HEK293T (cell line): ENCODE measurements around the gene RRP1B.
A peak's percentile ranks its signal among the peaks of the same experiment; 100 is the strongest.

Experiments used
- CTCF ChIA-PET: fragments of 350-600 bp; formaldehyde crosslinking; extraction: SDS; loops from one replicate; lab custom pipeline; 2021; ENCODE audit warnings: antibody characterized with exemption, inconsistent platforms; lab: Yijun Ruan, JAX
- POLR2A ChIA-PET: fragments of 350-600 bp; formaldehyde crosslinking; extraction: SDS; loops from one replicate; lab custom pipeline; 2020; ENCODE audit warnings: antibody characterized with exemption, inconsistent platforms; lab: Yijun Ruan, JAX
- DNase-seq: peaks from one replicate; pipeline ENCODE4 v3.0.0; 2012; ENCODE audit warnings: mixed read lengths; ENCODE audit errors: extremely low spot score
- ARNT ChIP-seq: fragments of 450-650 bp; IDR thresholded peaks from 2 replicates; pipeline ENCODE4 v1.6.1; 2017; ENCODE audit warnings: mild to moderate bottlenecking
- BHLHE40 ChIP-seq: fragments of 450-650 bp; IDR thresholded peaks from 2 replicates; pipeline ENCODE4 v1.6.1; 2016; ENCODE audit warnings: mild to moderate bottlenecking, moderate library complexity, borderline replicate concordance
- CTBP1 ChIP-seq: fragments of 450-650 bp; IDR thresholded peaks from 2 replicates; pipeline ENCODE4 v1.6.1; 2016; ENCODE audit warnings: borderline replicate concordance
- ELF4 ChIP-seq: fragments of 450-650 bp; IDR thresholded peaks from 2 replicates; pipeline ENCODE4 v1.6.1; 2017; ENCODE audit warnings: antibody characterized with exemption
- FOXA1 ChIP-seq: fragments of 450-650 bp; IDR thresholded peaks from 2 replicates; pipeline ENCODE4 v1.6.1; 2016; ENCODE audit warnings: mild to moderate bottlenecking
- FOXK2 ChIP-seq: fragments of 450-650 bp; IDR thresholded peaks from 2 replicates; pipeline ENCODE4 v1.6.1; 2016; ENCODE audit warnings: mild to moderate bottlenecking
- FOXM1 ChIP-seq: fragments of 450-650 bp; IDR thresholded peaks from 2 replicates; pipeline ENCODE4 v1.6.1; 2017; ENCODE audit warnings: mild to moderate bottlenecking, borderline replicate concordance
- HDGF ChIP-seq: fragments of 450-650 bp; IDR thresholded peaks from 2 replicates; pipeline ENCODE4 v1.6.1; 2017; ENCODE audit warnings: antibody characterized with exemption, borderline replicate concordance
- L3MBTL2 ChIP-seq: fragments of 450-650 bp; conservative IDR thresholded peaks from 2 replicates; pipeline ENCODE4 v1.6.1; 2016; ENCODE audit warnings: mild to moderate bottlenecking
- LEF1 ChIP-seq: fragments of 450-650 bp; IDR thresholded peaks from 2 replicates; pipeline ENCODE4 v1.6.1; 2017; ENCODE audit warnings: mild to moderate bottlenecking, borderline replicate concordance
- NFRKB ChIP-seq: fragments of 450-650 bp; IDR thresholded peaks from 2 replicates; pipeline ENCODE4 v1.6.1; 2016; ENCODE audit warnings: mild to moderate bottlenecking, moderate library complexity
- SP1 ChIP-seq: fragments of 450-650 bp; IDR thresholded peaks from 2 replicates; pipeline ENCODE4 v1.6.1; 2017
- SUZ12 ChIP-seq: fragments of 450-650 bp; IDR thresholded peaks from 2 replicates; pipeline ENCODE4 v1.6.1; 2016; ENCODE audit warnings: mild to moderate bottlenecking
- TARDBP ChIP-seq: fragments of 450-650 bp; IDR thresholded peaks from 2 replicates; pipeline ENCODE4 v1.6.1; 2016
- ZNF384 ChIP-seq: fragments of 450-650 bp; IDR thresholded peaks from 2 replicates; pipeline ENCODE4 v1.6.1; 2016
- TF ChIP-seq, protein P1 (sequence below): fragments of 450-650 bp; IDR thresholded peaks from 2 replicates; pipeline ENCODE4 v1.6.1; 2016

RRP1B gene

DNA sequence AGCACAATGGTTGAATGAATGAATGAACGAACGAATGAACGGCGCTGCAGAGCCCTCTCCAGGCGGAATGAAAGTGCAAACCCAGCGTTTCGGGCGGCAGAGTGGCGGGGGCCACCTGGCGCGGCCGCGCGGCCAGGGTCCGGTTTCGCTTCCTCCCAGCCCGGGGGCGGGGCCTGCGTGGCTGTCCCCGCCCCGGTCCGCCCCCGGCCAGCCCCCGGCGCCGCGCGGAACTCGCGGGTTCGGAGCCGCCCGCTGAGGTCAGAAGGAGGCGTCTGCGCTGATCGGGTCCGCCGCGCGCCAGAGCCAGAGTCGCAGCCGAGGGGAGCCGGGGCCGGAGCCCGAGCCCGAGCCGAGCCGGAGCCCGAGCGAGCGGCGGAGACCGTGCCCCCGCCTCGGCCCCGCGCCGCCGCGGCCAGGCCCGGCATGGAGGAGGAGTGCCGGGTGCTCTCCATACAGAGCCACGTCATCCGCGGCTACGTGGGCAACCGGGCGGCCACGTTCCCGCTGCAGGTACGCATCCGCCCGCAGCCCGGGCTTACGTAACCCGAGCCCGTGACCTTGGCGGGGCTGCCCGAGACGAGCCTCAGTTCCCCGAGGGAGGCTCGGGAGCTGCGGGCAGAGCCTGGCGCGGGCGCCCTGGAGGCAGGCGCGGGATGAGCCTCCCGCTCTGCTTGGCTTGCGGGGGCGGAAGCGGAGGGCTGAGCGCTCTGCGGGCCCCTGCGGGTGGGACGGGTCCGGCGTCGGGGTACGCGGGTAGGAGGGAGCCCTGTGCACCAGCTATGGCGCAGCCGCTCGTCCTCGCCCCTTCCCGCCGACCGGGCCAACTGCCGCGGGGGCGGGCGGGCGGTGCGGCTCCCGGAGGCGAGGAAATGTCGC is 59.8 kb downstream of the RRP1B start, which contains the start of gene PDXK:
Gene PDXK (plus strand): TSS at position 258 of the 876 bp plus-strand sequence. CDS start 166 bp downstream, at position 424.
- peak; percentile 95 for DNase-seq
- CTCF ChIA-PET: no interaction called here
- POLR2A ChIA-PET: interaction anchor here (0.7 to 2.1 kb wide), 5 partner anchors 9 to 71 kb away, joined by 3 to 44 read pairs (median 3); no protein-coding TSS in a partner anchor
- TF ChIP-seq HDGF (no peak), FOXM1 (peak; percentile 60; the same call in 1 of the 2 replicates), L3MBTL2 (no peak), LEF1 (no peak), ARNT (0 out of 2 replicates have a peak, but pooled peaks have one; percentile 14)

DNA sequence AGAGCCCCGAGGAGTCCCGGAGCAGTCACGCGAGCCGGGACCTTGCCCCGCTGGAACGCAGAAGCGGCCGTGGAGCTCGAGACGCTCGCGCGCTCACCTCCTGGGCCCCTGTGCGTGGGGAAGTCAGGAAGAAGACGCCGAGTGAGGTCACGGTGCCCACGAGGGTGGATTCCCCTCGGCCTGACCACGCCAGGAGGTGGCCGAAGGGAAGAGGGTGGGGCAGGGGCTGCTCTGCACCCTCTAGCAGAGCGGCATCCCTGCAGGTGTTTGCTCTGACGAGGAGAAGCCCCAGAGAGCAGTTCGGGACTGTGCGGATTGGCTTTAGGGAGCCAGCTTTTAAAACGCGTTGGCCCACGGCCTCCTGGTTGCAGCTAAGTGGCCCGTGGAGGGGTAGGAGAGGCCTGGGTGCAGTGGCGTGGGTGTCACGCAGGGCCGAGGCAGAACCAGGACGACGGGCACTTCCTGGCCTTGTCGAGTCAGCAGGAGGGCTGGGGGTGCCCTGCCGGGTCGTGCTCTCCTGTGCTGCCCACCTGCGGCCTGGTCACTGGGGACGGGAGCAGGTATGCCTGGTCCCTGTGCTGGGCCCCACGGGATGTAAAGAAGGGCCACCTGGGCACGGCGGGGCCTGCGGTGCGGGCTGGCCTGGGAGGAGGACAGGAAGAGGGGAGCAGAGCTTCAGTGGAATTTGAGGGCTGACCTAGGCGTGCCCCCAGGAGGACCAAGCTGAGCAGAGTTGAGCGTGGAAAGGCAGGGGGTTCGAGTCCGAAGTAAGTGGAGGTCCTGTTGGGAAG is 60.6 kb downstream of the RRP1B start:
- TF ChIP-seq FOXM1 (no peak), SP1 (no peak), HDGF (no peak), L3MBTL2 (no peak), CTBP1 (no peak), ARNT (no peak), BHLHE40 (no peak), ELF4 (no peak), FOXA1 (no peak), SUZ12 (no peak), NFRKB (no peak), ZNF384 (no peak), FOXK2 (no peak), LEF1 (no peak), TARDBP (no peak)
- TF ChIP-seq, protein P1, sequence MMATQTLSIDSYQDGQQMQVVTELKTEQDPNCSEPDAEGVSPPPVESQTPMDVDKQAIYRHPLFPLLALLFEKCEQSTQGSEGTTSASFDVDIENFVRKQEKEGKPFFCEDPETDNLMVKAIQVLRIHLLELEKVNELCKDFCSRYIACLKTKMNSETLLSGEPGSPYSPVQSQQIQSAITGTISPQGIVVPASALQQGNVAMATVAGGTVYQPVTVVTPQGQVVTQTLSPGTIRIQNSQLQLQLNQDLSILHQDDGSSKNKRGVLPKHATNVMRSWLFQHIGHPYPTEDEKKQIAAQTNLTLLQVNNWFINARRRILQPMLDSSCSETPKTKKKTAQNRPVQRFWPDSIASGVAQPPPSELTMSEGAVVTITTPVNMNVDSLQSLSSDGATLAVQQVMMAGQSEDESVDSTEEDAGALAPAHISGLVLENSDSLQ: no peak
- no peak for DNase-seq
- POLR2A ChIA-PET: interaction anchor here (0.7 to 2.1 kb wide), 5 partner anchors 8 to 70 kb away, joined by 3 to 44 read pairs (median 3); no protein-coding TSS in a partner anchor
- CTCF ChIA-PET: no interaction called here

DNA sequence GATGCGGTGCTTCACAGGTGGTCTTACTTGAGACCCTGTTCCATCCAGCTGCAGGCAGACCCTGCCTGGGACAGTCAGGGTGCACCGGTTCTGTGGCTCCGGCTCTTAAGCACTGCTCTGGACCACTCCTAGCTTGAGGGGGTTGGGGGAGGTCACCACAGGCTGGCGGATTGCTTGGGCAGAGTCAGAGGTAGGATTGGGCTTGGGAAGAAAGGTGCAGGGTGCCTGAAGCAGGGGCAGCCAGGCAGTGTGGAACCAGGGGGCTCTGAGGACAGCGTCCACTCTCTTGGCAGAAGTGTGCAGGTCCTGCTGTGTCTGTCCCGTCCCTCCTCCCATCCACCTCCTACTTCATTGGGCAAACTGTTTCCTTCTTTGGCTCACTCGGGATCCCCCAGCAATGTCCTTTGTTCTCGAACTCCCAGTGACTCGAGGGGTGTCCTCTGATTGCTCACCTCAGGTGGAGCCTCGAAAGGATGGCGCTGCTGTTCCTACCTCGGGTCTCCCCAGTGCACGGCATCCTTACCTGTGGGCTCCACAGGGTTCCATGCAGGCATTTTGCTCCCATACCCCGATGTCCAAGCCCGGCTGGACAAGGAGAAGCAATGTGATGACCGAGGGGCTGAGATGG is 61.3 kb downstream of the RRP1B start:
- CTCF ChIA-PET: no interaction called here
- POLR2A ChIA-PET: interaction anchor here (1.3 to 2.1 kb wide), 3 partner anchors 8 to 69 kb away, joined by 3 to 44 read pairs (median 4); no protein-coding TSS in a partner anchor
- DNase-seq: no peak
- TF ChIP-seq SP1: no peak
- no peak for TF ChIP-seq BHLHE40
- no peak for TF ChIP-seq TARDBP
- TF ChIP-seq FOXK2: no peak
- TF ChIP-seq ZNF384: no peak
- no peak for TF ChIP-seq HDGF
- TF ChIP-seq SUZ12: no peak
- TF ChIP-seq ELF4: no peak
- no peak for TF ChIP-seq FOXA1
- TF ChIP-seq ARNT: no peak
- no peak for TF ChIP-seq L3MBTL2
- TF ChIP-seq, protein P1: no peak
- no peak for TF ChIP-seq CTBP1
- no peak for TF ChIP-seq FOXM1
- TF ChIP-seq NFRKB: no peak
- no peak for TF ChIP-seq LEF1

DNA sequence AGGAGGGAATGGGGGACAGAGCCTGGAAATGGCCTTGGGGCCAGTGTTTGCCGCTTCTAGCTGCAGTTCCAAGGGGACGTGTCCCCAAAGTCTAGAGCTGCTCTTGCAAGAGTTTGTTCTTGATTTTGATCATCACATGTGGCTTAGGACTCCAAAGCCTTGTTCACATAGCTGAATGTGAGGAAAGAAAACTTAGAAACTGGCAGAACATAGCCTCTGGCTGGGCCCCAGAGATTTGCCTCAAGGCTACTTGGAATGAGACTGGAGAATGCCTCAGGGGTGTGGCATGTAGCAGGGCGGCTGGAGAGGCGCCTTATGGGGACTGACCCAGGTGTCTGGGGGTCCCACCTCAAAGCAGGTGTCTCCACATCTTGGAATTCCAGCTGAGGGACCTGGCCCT is 61.8 kb downstream of the RRP1B start:
- TF ChIP-seq ARNT (no peak), ZNF384 (no peak), BHLHE40 (no peak), ELF4 (no peak), FOXA1 (no peak), SUZ12 (no peak), CTBP1 (no peak)
- CTCF ChIA-PET: no interaction called here
- POLR2A ChIA-PET: no interaction called here
- no peak for DNase-seq

DNA sequence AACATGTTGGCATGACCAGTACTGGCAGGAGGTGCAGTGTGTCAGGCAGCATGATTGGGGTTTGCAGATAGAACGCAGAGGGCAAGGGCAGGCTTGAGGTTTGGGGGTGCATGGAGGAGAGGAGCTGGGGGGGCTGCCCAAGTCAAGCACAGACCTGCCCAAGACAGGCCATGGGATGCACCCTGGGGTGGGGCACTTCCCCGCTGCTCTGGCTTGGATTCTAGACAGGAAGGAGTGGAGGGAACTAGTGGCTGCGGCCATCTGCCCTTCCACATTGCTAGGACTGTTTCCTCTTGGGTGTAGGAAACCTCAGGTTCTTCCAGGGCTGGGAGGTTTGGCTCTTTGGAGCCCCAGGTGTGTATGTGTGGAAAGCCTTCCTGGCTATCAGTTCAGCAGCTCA is 62.6 kb downstream of the RRP1B start:
- no peak for TF ChIP-seq NFRKB
- TF ChIP-seq FOXM1: no peak
- no peak for TF ChIP-seq SUZ12
- TF ChIP-seq FOXK2: no peak
- no peak for TF ChIP-seq ELF4
- TF ChIP-seq, protein P1: no peak
- no peak for TF ChIP-seq ZNF384
- TF ChIP-seq HDGF: no peak
- TF ChIP-seq LEF1: no peak
- TF ChIP-seq BHLHE40: no peak
- TF ChIP-seq SP1: no peak
- TF ChIP-seq ARNT: no peak
- TF ChIP-seq FOXA1: no peak
- TF ChIP-seq CTBP1: no peak
- TF ChIP-seq L3MBTL2: no peak
- no peak for TF ChIP-seq TARDBP
- DNase-seq: no peak
- POLR2A ChIA-PET: no interaction called here
- CTCF ChIA-PET: no interaction called here
